Spinal cord (tissue), 10 donors: ENCODE data around the gene RFTN1. TPM values are rescaled to one million over a fixed set of nuclear protein-coding genes. Genes with fewer than 3 reads are reported as not detected.
"Not testable (repeated sequence)": the region's sequence is repeated elsewhere in the genome, so short reads cannot be mapped to it uniquely, and the experiment has no call there.

Experiments
- DNase-seq, 6 donors: peaks; one replicate each; pipeline versions ENCODE4 v3.0.0 to v3.0.0-alpha.2; 2013 to 2015; ENCODE audit warnings: low spot score in 6 of 6, low read depth in 4 of 6
- H3K27ac ChIP-seq: one replicate; pipeline ENCODE4 v1.5.1; 2013; ENCODE audit warnings: low read depth, low read length, control low read depth
- H3K27me3 ChIP-seq: one replicate; pipeline ENCODE4 v1.6.1; 2013; ENCODE audit warnings: low read length; ENCODE audit not compliant: control insufficient read depth, insufficient read depth
- H3K36me3 ChIP-seq: one replicate; pipeline ENCODE4 v1.6.1; 2013; ENCODE audit warnings: low read length; ENCODE audit not compliant: control insufficient read depth, insufficient read depth
- H3K4me1 ChIP-seq: one replicate; pipeline ENCODE4 v1.6.1; 2013; ENCODE audit warnings: low read length; ENCODE audit not compliant: control insufficient read depth, insufficient read depth
- H3K4me3 ChIP-seq: one replicate; pipeline ENCODE4 v1.5.1; 2013; ENCODE audit warnings: low read depth, low read length, control low read depth
- H3K9me3 ChIP-seq: one replicate; pipeline ENCODE4 v1.6.1; 2013; ENCODE audit warnings: low read length; ENCODE audit not compliant: control insufficient read depth, insufficient read depth
- WGBS: methylation state at CpG from one replicate; pipeline ENCODE4 v1.1.5; 2013; ENCODE audit warnings: missing lambda C conversion rate; ENCODE audit not compliant: insufficient coverage; 5-methylcytosine and 5-hydroxymethylcytosine counted together
- polyA plus RNA-seq, 2 donors: library from polyadenylated mRNA; unstranded; fragments of 120-200 nt; gene quantifications; one replicate each; pipeline ENCODE4 v1.2.1, GENCODE V29; 2013; ENCODE audit not compliant: insufficient read length in 2 of 2
- total RNA-seq, 2 donors: library from RNA; depleted of rRNA in 1 of 2; stranded (reverse); fragments of 120-200 nt in 1 of 2; fragments of >200 nt in 1 of 2; gene quantifications; one replicate each; pipeline versions ENCODE4 v1.2.3 to v1.2.4, GENCODE V29; 2013 to 2014
- donor health status: healthy.

Gene RFTN1
- total and polyA plus RNA-seq, 4 donors = 15.6 to 26.8 (median 25.7) TPM

DNA sequence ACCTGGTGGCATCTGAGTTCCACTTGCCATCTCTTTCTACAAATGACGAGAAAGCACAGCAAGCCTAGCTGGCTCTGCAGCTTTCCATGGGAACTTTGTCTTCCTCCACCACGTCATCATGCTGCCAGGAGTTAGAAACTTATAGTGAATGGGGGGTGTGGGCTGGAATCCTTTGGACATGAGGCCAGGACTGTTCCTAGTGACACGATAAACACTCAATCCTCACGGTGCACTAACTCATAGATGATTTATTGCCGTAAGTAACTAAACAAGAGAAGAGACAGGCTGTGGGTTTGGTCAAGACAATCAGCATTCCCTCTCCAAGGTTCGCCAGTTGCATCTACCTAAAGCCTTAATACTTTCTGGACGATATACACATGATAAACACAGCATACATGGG lies 197.9 kb downstream of the RFTN1 start:
- H3K9me3 ChIP-seq = no peaks in the 10 kb centered on the region
- peaks cover 17% of the 10 kb centered on the region for H3K36me3 ChIP-seq
- no peak for DNase-seq
- H3K27me3 ChIP-seq = no peaks in the 10 kb centered on the region
- no peak overlapping the region for H3K27ac ChIP-seq
- 85% methylated on average over 5 of the region's 7 CpGs for WGBS
- H3K4me1 ChIP-seq = no peaks in the 10 kb centered on the region
- no peak overlapping the region for H3K4me3 ChIP-seq

DNA sequence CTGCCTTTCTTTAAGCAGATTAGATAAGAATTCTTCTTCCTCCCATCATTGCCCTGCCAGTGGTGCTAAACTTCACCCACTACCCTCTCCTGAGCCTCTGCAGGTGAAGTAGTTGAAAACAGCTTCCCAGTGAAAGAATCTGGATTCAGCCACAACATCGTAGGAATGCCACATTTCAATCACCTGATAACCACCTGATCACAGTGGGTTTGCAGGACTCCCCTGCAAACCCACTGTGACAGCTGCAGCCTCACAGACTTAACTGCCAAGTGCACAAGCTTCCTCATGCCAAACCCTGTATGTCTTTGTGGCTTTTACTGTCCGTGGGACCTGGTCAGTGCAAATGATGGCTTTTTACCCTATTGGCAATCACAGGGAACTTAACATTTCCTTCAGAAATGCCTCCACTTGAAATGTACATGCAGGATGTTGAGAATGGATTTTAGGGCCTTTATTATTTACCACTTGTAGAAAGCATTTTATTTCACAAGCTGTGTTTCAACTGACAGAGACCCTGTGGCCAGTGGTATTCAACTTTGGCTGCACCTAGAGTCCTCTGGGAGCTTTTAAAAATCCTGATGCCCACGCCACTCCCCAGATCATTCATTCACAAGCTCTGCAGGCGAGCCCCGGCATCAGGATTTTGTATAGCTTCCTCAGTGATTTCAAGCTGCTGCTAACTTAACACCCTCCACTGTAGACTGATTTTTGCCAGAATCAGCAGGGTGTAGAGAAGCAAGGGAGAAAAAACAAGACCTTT lies 199.4 kb downstream of the RFTN1 start:
- H3K9me3 ChIP-seq = no peaks in the 10 kb centered on the region
- no peaks in the 10 kb centered on the region for H3K27me3 ChIP-seq
- DNase-seq = no peak
- WGBS = 71% methylated on average over 1 of the region's 5 CpGs
- no peak overlapping the region for H3K27ac ChIP-seq
- peaks cover 17% of the 10 kb centered on the region for H3K36me3 ChIP-seq
- no peaks in the 10 kb centered on the region for H3K4me1 ChIP-seq
- H3K4me3 ChIP-seq = no peak overlapping the region

DNA sequence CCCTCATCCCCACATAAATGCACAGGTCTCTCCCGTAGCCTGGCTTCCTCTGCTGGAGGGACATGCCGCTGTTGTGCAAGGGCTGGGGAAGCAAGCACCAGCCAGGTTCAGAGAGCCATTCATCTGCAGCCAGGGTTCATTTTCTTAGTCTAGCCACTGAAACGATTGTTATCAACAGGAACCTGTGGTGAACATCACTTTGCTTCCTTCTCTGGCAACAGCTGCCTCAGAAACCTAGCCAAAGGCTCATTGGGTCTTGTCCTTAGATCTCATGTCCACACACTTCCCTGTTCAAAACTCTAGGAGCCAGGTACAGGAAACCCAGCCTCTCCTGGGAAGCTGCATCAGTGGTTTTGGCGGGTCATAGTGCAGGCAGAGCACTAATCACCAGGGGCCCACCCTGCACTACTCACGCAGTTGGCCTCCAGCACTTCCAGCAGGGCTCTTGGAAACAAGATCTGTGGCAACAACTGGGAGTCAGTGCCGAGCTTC lies 201.5 kb downstream of the RFTN1 start:
- H3K4me3 ChIP-seq = no peak overlapping the region

DNA sequence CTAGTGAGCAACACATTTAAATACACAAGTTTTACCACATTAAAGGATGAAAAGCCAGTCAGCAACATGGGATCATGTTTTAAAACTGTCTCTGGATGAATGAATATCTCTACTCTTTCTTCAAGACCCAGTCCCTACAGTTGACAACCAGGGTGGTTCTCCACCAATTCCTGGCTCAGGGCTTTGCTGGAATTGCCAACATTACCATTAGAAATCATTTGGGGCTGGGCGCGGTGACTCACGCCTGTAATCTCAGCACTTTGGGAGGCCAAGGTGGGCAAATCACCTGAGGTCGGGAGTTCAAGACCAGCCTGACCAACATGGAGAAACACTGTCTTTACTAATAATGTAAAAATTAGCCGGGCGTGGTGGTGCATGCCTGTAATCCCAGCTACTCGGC lies 203.0 kb downstream of the RFTN1 start:
- not testable (repeated sequence) for H3K4me3 ChIP-seq, DNase-seq, H3K9me3 ChIP-seq, H3K27ac ChIP-seq, H3K4me1 ChIP-seq, H3K27me3 ChIP-seq, H3K36me3 ChIP-seq
- 92% methylated on average over 2 of the region's 7 CpGs for WGBS

More for the DNA sequence above, 201.5 kb downstream of the RFTN1 start:
- no peaks in the 10 kb centered on the region for H3K9me3 ChIP-seq
- no peak for DNase-seq
- 79% methylated on average over 6 of the region's 6 CpGs for WGBS
- no peaks in the 10 kb centered on the region for H3K4me1 ChIP-seq
- peaks cover 11% of the 10 kb centered on the region for H3K36me3 ChIP-seq
- H3K27me3 ChIP-seq = no peaks in the 10 kb centered on the region
- H3K27ac ChIP-seq = no peak overlapping the region

DNA sequence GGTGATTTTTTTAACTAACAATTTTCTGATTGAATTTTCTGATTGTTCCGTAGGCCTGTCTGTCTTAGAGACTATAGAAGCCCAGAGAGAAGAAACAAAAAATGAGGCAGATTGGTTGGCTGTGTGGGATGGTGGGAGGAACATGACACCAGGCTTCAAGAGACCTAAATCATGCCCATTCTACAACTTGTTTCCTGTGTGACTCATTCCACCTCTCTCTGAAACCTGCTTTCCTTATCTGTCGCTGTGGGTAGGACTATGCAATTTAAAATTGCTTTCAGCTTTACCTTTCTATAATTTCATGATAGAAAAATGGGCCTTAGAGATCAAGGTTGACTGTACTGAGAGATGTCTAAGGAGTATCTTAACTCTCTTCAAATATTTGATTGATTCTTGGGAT lies 203.9 kb downstream of the RFTN1 start:
- no CpG with 5 or more reads among the region's 2 CpGs for WGBS
- H3K36me3 ChIP-seq = peaks cover 8% of the 10 kb centered on the region
- no peak for DNase-seq
- no peaks in the 10 kb centered on the region for H3K27me3 ChIP-seq
- no peaks in the 10 kb centered on the region for H3K9me3 ChIP-seq
- no peak overlapping the region for H3K27ac ChIP-seq
- peaks cover 5% of the 10 kb centered on the region for H3K4me1 ChIP-seq
- H3K4me3 ChIP-seq = no peak overlapping the region

DNA sequence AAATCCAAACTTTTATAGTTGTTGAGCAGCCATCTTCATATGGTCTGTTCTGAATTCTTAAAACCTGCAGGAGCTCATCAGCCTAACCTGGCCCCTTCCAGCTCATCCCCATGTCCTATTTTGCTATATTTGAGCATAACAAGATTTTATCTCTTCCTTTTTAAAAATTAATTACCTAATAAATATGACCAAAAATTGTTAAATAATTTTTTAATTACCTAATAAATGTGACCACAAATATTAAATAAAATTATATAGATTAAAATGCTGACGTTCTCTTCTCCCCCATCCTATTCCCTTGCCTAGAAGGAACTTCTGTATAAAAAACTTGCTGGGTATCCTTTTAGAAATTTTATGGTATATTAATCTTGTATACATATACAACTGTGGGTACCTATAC lies 204.8 kb downstream of the RFTN1 start:
- H3K9me3 ChIP-seq = no peaks in the 10 kb centered on the region
- H3K4me3 ChIP-seq = no peak overlapping the region
- no CpG with 5 or more reads among the region's 1 CpG for WGBS
- no peaks in the 10 kb centered on the region for H3K27me3 ChIP-seq
- peaks cover 8% of the 10 kb centered on the region for H3K36me3 ChIP-seq
- no peak for DNase-seq
- peaks cover 5% of the 10 kb centered on the region for H3K4me1 ChIP-seq
- no peak overlapping the region for H3K27ac ChIP-seq

DNA sequence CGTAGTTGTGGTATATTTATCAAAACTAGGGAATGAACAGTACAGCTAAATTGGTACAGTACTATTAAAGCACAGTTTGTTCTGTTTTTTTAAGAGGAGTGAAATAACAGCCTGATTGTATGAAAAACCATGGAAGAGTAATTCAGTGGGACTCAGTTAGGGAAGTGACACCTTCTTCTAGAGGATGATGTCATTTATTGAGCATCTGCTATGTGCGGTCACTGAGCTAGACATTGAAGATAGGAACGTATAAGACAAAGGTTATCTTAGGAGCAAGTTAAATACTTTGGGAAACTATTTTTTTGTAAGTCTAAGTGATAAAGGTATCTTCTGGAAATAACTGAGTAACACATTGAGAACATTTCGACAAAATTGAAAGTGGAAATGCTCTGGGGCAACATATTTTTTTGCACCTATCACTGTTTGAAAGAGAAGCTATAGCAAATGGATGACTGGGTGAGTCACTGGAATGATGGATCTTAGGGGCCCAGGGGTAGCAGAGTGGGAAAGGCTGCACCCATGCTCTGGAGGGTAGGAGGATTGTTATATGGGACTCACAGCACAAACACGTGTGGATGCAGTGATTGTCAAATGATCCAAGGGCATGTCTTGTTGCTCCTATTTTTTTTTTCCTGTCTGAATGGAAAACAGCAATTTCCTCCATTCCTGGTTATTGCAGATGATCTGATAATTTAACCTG lies 205.5 kb downstream of the RFTN1 start:
- WGBS = 100% methylated on average over 3 of the region's 5 CpGs
- Histone ChIP-seq H3K27ac (no peak overlapping the region), H3K9me3 (no peaks in the 10 kb centered on the region), H3K4me3 (no peak overlapping the region), H3K27me3 (no peaks in the 10 kb centered on the region), H3K36me3 (peaks cover 8% of the 10 kb centered on the region), H3K4me1 (peaks cover 7% of the 10 kb centered on the region)
- no peak for DNase-seq

DNA sequence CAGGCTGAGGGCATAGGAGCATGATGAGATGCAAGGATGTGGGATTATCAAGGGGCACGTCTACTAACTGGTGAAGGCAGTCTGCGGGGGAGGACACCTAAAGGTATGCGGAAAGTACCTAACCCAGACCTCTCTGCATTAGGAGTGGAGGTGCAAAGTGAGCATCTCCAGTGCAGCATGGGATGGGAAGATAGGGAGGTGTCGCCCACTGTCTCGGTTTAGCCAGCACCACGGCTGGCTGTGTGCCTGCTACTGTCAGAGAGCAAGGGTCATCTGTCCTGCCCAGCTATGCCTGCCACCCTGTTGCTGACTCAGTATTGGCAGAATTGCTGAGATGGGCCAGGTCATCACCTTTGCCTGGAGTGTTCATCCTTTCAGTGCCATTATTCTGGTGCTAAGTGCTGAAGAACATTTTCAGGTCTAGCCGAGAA lies 208.4 kb downstream of the RFTN1 start:
- peaks cover 4% of the 10 kb centered on the region for H3K36me3 ChIP-seq
- DNase-seq = no peak
- no peaks in the 10 kb centered on the region for H3K9me3 ChIP-seq
- H3K4me1 ChIP-seq = peaks cover 13% of the 10 kb centered on the region
- no peak overlapping the region for H3K27ac ChIP-seq
- WGBS = 96% methylated on average over 7 of the region's 7 CpGs
- no peaks in the 10 kb centered on the region for H3K27me3 ChIP-seq
- no peak overlapping the region for H3K4me3 ChIP-seq

DNA sequence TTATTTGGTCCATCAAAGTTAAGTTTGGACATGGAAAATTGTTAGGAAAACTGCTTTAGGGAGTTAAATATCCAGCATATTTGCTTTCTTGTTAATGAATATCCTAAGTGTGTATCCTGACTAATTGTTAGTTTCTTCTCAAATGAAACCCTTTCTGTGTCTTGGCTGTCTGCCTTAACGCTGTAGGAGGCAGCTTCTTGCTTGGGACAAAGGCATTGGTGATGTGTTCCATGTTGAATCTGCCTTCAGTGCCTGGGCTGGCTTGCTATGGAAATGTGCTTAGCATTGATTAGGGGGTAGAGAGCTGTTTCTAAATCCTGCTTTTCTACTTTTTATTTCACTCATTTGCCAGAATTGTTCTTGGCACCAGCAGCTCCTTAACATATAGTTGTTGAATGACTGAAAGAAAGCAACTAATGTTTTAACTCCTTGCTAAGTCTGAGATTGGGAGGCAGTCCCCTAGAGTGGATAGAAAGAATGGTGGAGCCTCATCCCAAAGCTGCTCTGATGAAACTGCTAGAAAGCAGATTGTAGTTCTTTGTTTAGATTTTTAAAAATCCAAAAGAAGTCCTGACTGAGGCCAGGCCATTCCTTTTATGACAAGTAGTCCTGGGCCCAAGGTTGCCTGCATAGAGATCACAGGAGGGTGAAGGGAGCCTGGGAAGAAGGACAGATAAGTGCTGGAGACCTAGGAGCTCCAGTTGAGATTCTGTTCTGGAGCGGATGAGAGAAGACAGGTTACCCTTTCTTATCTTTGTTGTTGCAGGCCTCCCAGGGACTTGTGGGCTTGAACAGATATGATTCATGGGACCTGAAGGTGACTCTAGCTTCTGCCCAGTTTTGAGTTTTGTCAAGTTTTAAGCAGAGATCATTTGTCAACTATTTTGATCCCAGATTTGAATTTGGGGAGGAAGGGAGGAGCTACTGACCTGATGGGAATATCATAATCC lies 209.2 kb downstream of the RFTN1 start:
- Histone ChIP-seq H3K36me3 (peaks cover 4% of the 10 kb centered on the region), H3K4me1 (peaks cover 13% of the 10 kb centered on the region), H3K4me3 (no peak overlapping the region), H3K27ac (no peak overlapping the region), H3K9me3 (no peaks in the 10 kb centered on the region), H3K27me3 (no peaks in the 10 kb centered on the region)
- 58% methylated on average over 2 of the region's 2 CpGs for WGBS
- DNase-seq = peak in 3 of 6 donors; percentile 32 to 83 (median 80)
